BE2C (cell line): ENCODE results near the gene TUBGCP4. TPM values are rescaled to one million over a fixed set of nuclear protein-coding genes. Genes with fewer than 3 reads are reported as not detected.

ENCODE experiments used
- DNase-seq: peaks from one replicate; pipeline ENCODE4 v3.0.0-alpha.2; 2020
- H3K27me3 ChIP-seq: fragments of 250-450 bp; sonication (Bioruptor Pico); 2 replicates; pipeline ENCODE4 v1.5.1; 2020; ENCODE audit warnings: mild to moderate bottlenecking
- H3K36me3 ChIP-seq: fragments of 250-450 bp; sonication (Bioruptor Pico); 2 replicates; pipeline ENCODE4 v1.5.1; 2020; ENCODE audit warnings: mild to moderate bottlenecking
- H3K4me1 ChIP-seq: fragments of 250-450 bp; sonication (Bioruptor Pico); 2 replicates; pipeline ENCODE4 v1.5.1; 2020
- H3K4me3 ChIP-seq: 2 replicates; pipeline ENCODE4 v1.5.1; 2011; ENCODE audit warnings: low read depth, low read length
- H3K9me3 ChIP-seq: fragments of 250-450 bp; sonication (Bioruptor Pico); 2 replicates; pipeline ENCODE4 v1.5.1; 2020
- CTCF ChIP-seq: IDR thresholded peaks from 2 replicates; pipeline ENCODE4 v1.5.1; 2012; ENCODE audit warnings: mild to moderate bottlenecking, low read depth, low read length
- polyA plus RNA-seq: library from polyadenylated mRNA; unstranded; fragments of >200 nt; gene quantifications from one replicate; pipeline ENCODE4 v1.2.1, GENCODE V29; 2012; ENCODE audit warnings: low read depth, missing spikeins; ENCODE audit not compliant: insufficient read length, insufficient read depth

Gene TUBGCP4
- polyA plus RNA-seq, result 19.7 TPM

- DNase-seq, result peak; percentile 92
- Histone ChIP-seq H3K4me1 (0 out of 2 replicates have a peak, but pooled peaks cover 2% of the 10 kb centered on the region), H3K4me3 (peak within 1 kb of the TSS; percentile 96), H3K36me3 (peaks cover 25% of the 10 kb centered on the region), H3K27me3 (no peaks in the 10 kb centered on the region), H3K9me3 (no peaks in the 10 kb centered on the region)
- TF ChIP-seq CTCF, result peak; percentile 43
These were observed at the start of gene TUBGCP4, which contains the start of gene ZSCAN29 for GRCh38 chr15:43370975-43371974. TSS of gene TUBGCP4 (plus strand) at chr15:43371101. CDS start at chr15:43371355, 254 bp downstream. TSS of gene ZSCAN29 (minus strand) at chr15:43371043. CDS start at chr15:43369913, 1,130 bp downstream.

GRCh38 chr15:43325039-43325684 lies 45.7 kb upstream of the TUBGCP4 start:
- H3K36me3 ChIP-seq, result peaks cover 12% of the 10 kb centered on the region
- H3K4me3 ChIP-seq, result no peak overlapping the region
- no peak for DNase-seq
- no peak for TF ChIP-seq CTCF
- H3K4me1 ChIP-seq, result no peaks in the 10 kb centered on the region
- H3K9me3 ChIP-seq, result no peaks in the 10 kb centered on the region
- H3K27me3 ChIP-seq, result no peaks in the 10 kb centered on the region

GRCh38 chr15:43329217-43329959 lies 41.5 kb upstream of the TUBGCP4 start:
- H3K4me1 ChIP-seq, result no peaks in the 10 kb centered on the region
- peaks cover 12% of the 10 kb centered on the region for H3K36me3 ChIP-seq
- TF ChIP-seq CTCF, result no peak
- H3K27me3 ChIP-seq, result no peaks in the 10 kb centered on the region
- peak overlapping the region; percentile 84 for H3K4me3 ChIP-seq
- DNase-seq, result no peak
- H3K9me3 ChIP-seq, result no peaks in the 10 kb centered on the region

GRCh38 chr15:43329960-43330779 lies 40.7 kb upstream of the TUBGCP4 start, which contains the start of gene LCMT2:
TSS of gene LCMT2 (minus strand) at chr15:43330573. CDS start at chr15:43330489, 84 bp downstream.
- Histone ChIP-seq H3K9me3 (no peaks in the 10 kb centered on the region), H3K4me1 (no peaks in the 10 kb centered on the region), H3K36me3 (peaks cover 12% of the 10 kb centered on the region), H3K4me3 (peak within 1 kb of the TSS; percentile 84), H3K27me3 (no peaks in the 10 kb centered on the region)
- TF ChIP-seq CTCF, result no peak
- peak; percentile 91 for DNase-seq

GRCh38 chr15:43330780-43331087 lies 40.2 kb upstream of the TUBGCP4 start:
- Histone ChIP-seq H3K4me3 (peak overlapping the region; percentile 84), H3K36me3 (peaks cover 12% of the 10 kb centered on the region), H3K4me1 (no peaks in the 10 kb centered on the region), H3K9me3 (no peaks in the 10 kb centered on the region), H3K27me3 (no peaks in the 10 kb centered on the region)
- DNase-seq, result no peak
- TF ChIP-seq CTCF, result no peak
